Ishikawa (cell line): Measurements from ENCODE around the gene TMF1.

Experiments used
- CEBPB ChIP-seq: IDR thresholded peaks from 2 replicates; pipeline ENCODE4 v1.6.1; 2012
- CREB1 ChIP-seq: IDR thresholded peaks from 2 replicates; pipeline ENCODE4 v1.6.1; 2012; ENCODE audit warnings: low read depth
- EGR1 ChIP-seq: IDR thresholded peaks from 2 replicates; pipeline ENCODE4 v1.6.1; 2012
- EP300 ChIP-seq: IDR thresholded peaks from 2 replicates; pipeline ENCODE4 v1.6.1; 2012; ENCODE audit warnings: borderline replicate concordance
- FOXM1 ChIP-seq: IDR thresholded peaks from 2 replicates; pipeline ENCODE4 v1.6.1; 2012; ENCODE audit warnings: low read depth, borderline replicate concordance
- NFIC ChIP-seq: IDR thresholded peaks from 2 replicates; pipeline ENCODE4 v1.6.1; 2012
- RAD21 ChIP-seq: IDR thresholded peaks from 2 replicates; pipeline ENCODE4 v1.6.1; 2012; ENCODE audit warnings: low read depth
- REST ChIP-seq: IDR thresholded peaks from 2 replicates; pipeline ENCODE4 v1.6.1; 2012; ENCODE audit warnings: low read depth, mild to moderate bottlenecking
- TCF12 ChIP-seq: IDR thresholded peaks from 2 replicates; pipeline ENCODE4 v1.6.1; 2012; ENCODE audit warnings: low read depth
- YY1 ChIP-seq: IDR thresholded peaks from 2 replicates; pipeline ENCODE4 v1.6.1; 2012; ENCODE audit warnings: low read depth
- ZBTB7A ChIP-seq: IDR thresholded peaks from 2 replicates; pipeline ENCODE4 v1.6.1; 2012; ENCODE audit warnings: low read depth
- TF ChIP-seq, protein P1 (sequence below): IDR thresholded peaks from 2 replicates; pipeline ENCODE4 v1.6.1; 2012

GRCh38 chr3:69058947-69059224 lies 6.8 kb upstream of the TMF1 start:
- TF ChIP-seq ZBTB7A: no peak
- TF ChIP-seq TCF12: no peak
- no peak for TF ChIP-seq REST
- no peak for TF ChIP-seq YY1
- no peak for TF ChIP-seq EP300
- TF ChIP-seq, protein P1, sequence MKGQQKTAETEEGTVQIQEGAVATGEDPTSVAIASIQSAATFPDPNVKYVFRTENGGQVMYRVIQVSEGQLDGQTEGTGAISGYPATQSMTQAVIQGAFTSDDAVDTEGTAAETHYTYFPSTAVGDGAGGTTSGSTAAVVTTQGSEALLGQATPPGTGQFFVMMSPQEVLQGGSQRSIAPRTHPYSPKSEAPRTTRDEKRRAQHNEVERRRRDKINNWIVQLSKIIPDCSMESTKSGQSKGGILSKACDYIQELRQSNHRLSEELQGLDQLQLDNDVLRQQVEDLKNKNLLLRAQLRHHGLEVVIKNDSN: no peak
- TF ChIP-seq EGR1: no peak
- no peak for TF ChIP-seq NFIC
- no peak for TF ChIP-seq CEBPB
- no peak for TF ChIP-seq RAD21
- no peak for TF ChIP-seq FOXM1
- no peak for TF ChIP-seq CREB1
